HepG2 (cell line): Measurements from ENCODE around the gene LYSMD1. TPM values are rescaled to one million over a fixed set of nuclear protein-coding genes. Genes with fewer than 3 reads are reported as not detected.

Experiments used
- ATAC-seq: fragments of 200-7000 bp; cut with Tn5 transposase; 3 replicates; pipeline ENCODE4 v1.9.1; 2020; ENCODE audit warnings: mild to moderate bottlenecking, moderate library complexity
- BruUV-seq: library from RNA; stranded (reverse); fragments of 400-500 nt; replicated peaks from 2 replicates; lab custom pipeline; 2021; lab: Mats Ljungman, UMichigan
- CTCF ChIA-PET: fragments of 300-600 bp; formaldehyde crosslinking; extraction: SDS; loops from one replicate; lab custom pipeline; 2021; ENCODE audit warnings: low total read pairs, inconsistent platforms, low intra/inter-chr PET ratio; lab: Yijun Ruan, JAX
- POLR2A ChIA-PET: fragments of 350-600 bp; sonication (Branson Sonifier 250); formaldehyde crosslinking; loops from one replicate; lab custom pipeline; 2020; ENCODE audit warnings: antibody characterized with exemption, inconsistent platforms; lab: Yijun Ruan, JAX
- DNase-seq: peaks from one replicate; pipeline ENCODE4 v3.0.0-alpha.2; 2015; ENCODE audit warnings: low spot score
- FAIRE-seq: peaks from 3 replicates; lab custom pipeline; 2011; peaks lifted over from hg19 to GRCh38; lab: Jason Lieb, UNC
- H2AFZ ChIP-seq: one replicate; pipeline ENCODE4 v1.6.1; 2011; ENCODE audit warnings: low read length, inconsistent platforms
- H3K27ac ChIP-seq: fragments of 300-600 bp; 3 replicates; pipeline ENCODE4 v1.8.0; 2011; ENCODE audit warnings: mixed run types, mild to moderate bottlenecking, mixed read lengths, low read length, inconsistent platforms; ENCODE audit not compliant: insufficient read depth; ENCODE audit errors: extremely low read length
- H3K27me3 ChIP-seq, 2 experiments: fragments of 200-600 bp in 1 of 2; 2 replicates in 1 of 2; 3 replicates in 1 of 2; pipeline versions ENCODE4 v1.6.0 to v1.8.0; 2011; ENCODE audit warnings: low read length in 2 of 2, mild to moderate bottlenecking in 2 of 2, moderate library complexity in 2 of 2, inconsistent platforms in 1 of 2; ENCODE audit not compliant: insufficient read depth in 2 of 2, control insufficient read depth in 1 of 2
- H3K36me3 ChIP-seq, 2 experiments: fragments of 200-600 bp in 1 of 2; replicated peaks in 1 of 2; 2 replicates in 1 of 2; 3 replicates in 1 of 2; pipeline versions ENCODE4 v1.5.1 to v1.8.0; 2011; ENCODE audit warnings: low read length in 2 of 2, inconsistent platforms in 1 of 2; ENCODE audit not compliant: insufficient read depth in 2 of 2, control insufficient read depth in 1 of 2
- H3K4me1 ChIP-seq: 2 replicates; pipeline ENCODE4 v1.5.1; 2012; ENCODE audit warnings: low read length, inconsistent platforms; ENCODE audit not compliant: insufficient read depth
- H3K4me2 ChIP-seq: 2 replicates; pipeline ENCODE4 v1.6.0; 2011; ENCODE audit warnings: low read depth, low read length, inconsistent platforms
- H3K4me3 ChIP-seq, 3 experiments: fragments of 200-600 bp in 1 of 3; sonication (generic), shearing (Covaris generic) in 1 of 3; replicated peaks in 1 of 3; 2 replicates each; pipeline ENCODE4 v1.5.1; 2011 to 2016; ENCODE audit warnings: low read length in 3 of 3, inconsistent platforms in 2 of 3, low read depth in 2 of 3, mild to moderate bottlenecking in 2 of 3, control low read depth in 1 of 3, mixed read lengths in 1 of 3; ENCODE audit not compliant: insufficient read depth in 1 of 3
- H3K79me2 ChIP-seq: one replicate; pipeline ENCODE4 v1.6.1; 2011; ENCODE audit warnings: low read length, inconsistent platforms; ENCODE audit not compliant: insufficient read depth
- H3K9ac ChIP-seq: 2 replicates; pipeline ENCODE4 v1.6.0; 2011; ENCODE audit warnings: mild to moderate bottlenecking, low read depth, low read length, inconsistent platforms; ENCODE audit not compliant: insufficient read depth
- H3K9me3 ChIP-seq: 2 replicates; pipeline ENCODE4 v1.5.1; 2012; ENCODE audit warnings: mild to moderate bottlenecking, low read length
- H4K20me1 ChIP-seq: 2 replicates; pipeline ENCODE4 v1.6.0; 2011; ENCODE audit warnings: inconsistent platforms, mild to moderate bottlenecking, low read length, moderate library complexity; ENCODE audit not compliant: insufficient read depth
- ATF7 ChIP-seq, 2 experiments: fragments of 450-650 bp in 1 of 2; sonication (generic) in 1 of 2; formaldehyde crosslinking in 1 of 2; IDR thresholded peaks; 2 replicates each; pipeline versions ENCODE4 v1.4.0 to v1.6.1; 2016 to 2020; ENCODE audit warnings: antibody characterized with exemption in 1 of 2, mild to moderate bottlenecking in 1 of 2, missing genetic modification reagents in 1 of 2
- CHD4 ChIP-seq: fragments of 200-600 bp; sonication (generic); IDR thresholded peaks from 2 replicates; pipeline ENCODE4 v1.7.0; 2017; ENCODE audit warnings: mild to moderate bottlenecking, low read length, borderline replicate concordance
- FOXP1 ChIP-seq, 2 experiments: fragments of 450-650 bp in 1 of 2; IDR thresholded peaks; 2 replicates each; pipeline ENCODE4 v1.6.1; 2017 to 2018; ENCODE audit warnings: antibody characterized with exemption in 1 of 2
- HBP1 ChIP-seq: IDR thresholded peaks from 2 replicates; pipeline ENCODE4 v1.6.1; 2016; ENCODE audit warnings: low read depth, control low read depth
- HES4 ChIP-seq: sonication (generic); formaldehyde crosslinking; IDR thresholded peaks from 2 replicates; pipeline ENCODE4 v1.9.0; 2021; ENCODE audit warnings: mild to moderate bottlenecking, missing genetic modification reagents, borderline replicate concordance
- KMT2A ChIP-seq: sonication (generic); formaldehyde crosslinking; IDR thresholded peaks from 2 replicates; pipeline ENCODE4 v1.4.0; 2020; ENCODE audit warnings: missing genetic modification reagents
- MLXIP ChIP-seq: sonication (generic); formaldehyde crosslinking; IDR thresholded peaks from 2 replicates; pipeline ENCODE4 v1.9.0; 2021; ENCODE audit warnings: missing genetic modification reagents, borderline replicate concordance
- MYPOP ChIP-seq: sonication (generic); formaldehyde crosslinking; IDR thresholded peaks from 2 replicates; pipeline ENCODE4 v1.8.1; 2023; ENCODE audit warnings: mild to moderate bottlenecking, moderate library complexity, missing genetic modification reagents
- SAFB2 ChIP-seq: sonication (generic); formaldehyde crosslinking; IDR thresholded peaks from 2 replicates; pipeline ENCODE4 v1.5.1; 2020; ENCODE audit warnings: missing genetic modification reagents, low read depth, mild to moderate bottlenecking, borderline replicate concordance
- ZBTB7B ChIP-seq: sonication (generic); formaldehyde crosslinking; IDR thresholded peaks from 2 replicates; pipeline ENCODE4 v1.4.0; 2020; ENCODE audit warnings: missing genetic modification reagents
- ZNF629 ChIP-seq: sonication (generic); formaldehyde crosslinking; conservative IDR thresholded peaks from 2 replicates; pipeline ENCODE4 v1.5.0; 2020; ENCODE audit warnings: missing genetic modification reagents
- ZNF720 ChIP-seq: sonication (generic); formaldehyde crosslinking; IDR thresholded peaks from 2 replicates; pipeline ENCODE4 v1.4.0; 2020; ENCODE audit warnings: missing genetic modification reagents
- WGBS: methylation state at CpG from one replicate; pipeline ENCODE4 v1.1.6; 2017; ENCODE audit warnings: low lambda C conversion rate; 5-methylcytosine and 5-hydroxymethylcytosine counted together
- in situ Hi-C: cut with HindIII; loops from 2 replicates; pipeline ENCODE4 v1.10.0; 2017; ENCODE audit warnings: low pct_unique_long_range_greater_than_20kb; ENCODE audit not compliant: extremely low pct_ligation_motif_present
- intact Hi-C: fragments of 100-400 bp; cut with micrococcal nuclease; formaldehyde crosslinking; loops from one replicate; pipeline ENCODE4 v1.10.0; 2022; ENCODE audit not compliant: unreplicated experiment
- polyA plus RNA-seq, 8 experiments: library from polyadenylated mRNA; depleted of rRNA in 3 of 8; stranded (reverse) in 7 of 8; unstranded in 1 of 8; fragments of >200 nt; fragmentation: Illumina TruSeq in 4 of 8; extraction: Trizol in 4 of 8; gene quantifications; 2 replicates each; pipeline versions ENCODE4 v1.2.1 to v1.2.3, GENCODE V29; 2011 to 2016; ENCODE audit warnings: low read depth in 4 of 8, missing spikeins in 1 of 8, mixed read lengths in 1 of 8; ENCODE audit not compliant: insufficient read depth in 1 of 8
- total RNA-seq, 5 experiments: library from RNA; depleted of rRNA; stranded (reverse); fragments of >200 nt; fragmentation: Illumina TruSeq; extraction: Trizol; gene quantifications; 2 replicates each; pipeline ENCODE4 v1.2.3, GENCODE V29; 2016; ENCODE audit warnings: low read depth in 1 of 5
- TF ChIP-seq, protein P1 (sequence below): IDR thresholded peaks from 2 replicates; pipeline ENCODE4 v1.6.1; 2016

LYSMD1 gene
- total and polyA plus RNA-seq, 2 of the 13 experiments (the other 11 are each of a cell fraction or from before 2014, with no cell fraction given): 3.8 to 4.8 TPM

GRCh38 chr1:151193304-151193703, 27.6 kb upstream of the LYSMD1 start:
- no peak overlapping the region for H3K27ac ChIP-seq
- BruUV-seq: no TSS peak
- H3K4me3 ChIP-seq: no peak overlapping the region
- H4K20me1 ChIP-seq: no peaks in the 10 kb centered on the region
- POLR2A ChIA-PET: no interaction called here
- no peaks in the 10 kb centered on the region for H3K27me3 ChIP-seq
- in situ Hi-C loops: no loop called here
- no peak overlapping the region for H3K4me2 ChIP-seq
- ATAC-seq (no peak), DNase-seq (no peak), FAIRE-seq (no peak)
- peaks cover 14% of the 10 kb centered on the region for H3K79me2 ChIP-seq
- 37% methylated on average over 6 of the region's 6 CpGs for WGBS
- H3K9me3 ChIP-seq: no peaks in the 10 kb centered on the region
- intact Hi-C loops: no loop called here
- CTCF ChIA-PET: no interaction called here
- H2AFZ ChIP-seq: no peak overlapping the region
- no peak overlapping the region for H3K9ac ChIP-seq
- no peaks in the 10 kb centered on the region for H3K36me3 ChIP-seq
- H3K4me1 ChIP-seq: peaks cover 40% of the 10 kb centered on the region
- TF ChIP-seq ZNF629 (peak; percentile 73), CHD4 (0 out of 2 replicates have a peak, but pooled peaks have one; percentile 42), SAFB2 (CRISPR knock-in tag) (no peak), ZNF720 (CRISPR knock-in tag) (no peak), KMT2A (CRISPR knock-in tag) (no peak)

GRCh38 chr1:151192047-151192446, 26.3 kb upstream of the LYSMD1 start:
- Histone ChIP-seq H3K27me3 (no peaks in the 10 kb centered on the region), H3K4me2 (peak overlapping the region; percentile 42; the same call in 1 of the 2 replicates), H3K4me1 (peaks cover 48% of the 10 kb centered on the region), H4K20me1 (no peaks in the 10 kb centered on the region), H3K9ac (no peak overlapping the region), H2AFZ (peak overlapping the region; percentile 36), H3K36me3 (no peaks in the 10 kb centered on the region), H3K9me3 (no peaks in the 10 kb centered on the region), H3K4me3 (no peak overlapping the region), H3K27ac (no peak overlapping the region), H3K79me2 (peaks cover 15% of the 10 kb centered on the region)
- CTCF ChIA-PET: no interaction called here
- POLR2A ChIA-PET: no interaction called here
- intact Hi-C loops (no loop called here), in situ Hi-C loops (no loop called here)
- 5% methylated on average over 7 of the region's 7 CpGs for WGBS
- FAIRE-seq: no peak
- no peak for DNase-seq
- no peak for ATAC-seq
- BruUV-seq: no TSS peak
- TF ChIP-seq, protein P1, sequence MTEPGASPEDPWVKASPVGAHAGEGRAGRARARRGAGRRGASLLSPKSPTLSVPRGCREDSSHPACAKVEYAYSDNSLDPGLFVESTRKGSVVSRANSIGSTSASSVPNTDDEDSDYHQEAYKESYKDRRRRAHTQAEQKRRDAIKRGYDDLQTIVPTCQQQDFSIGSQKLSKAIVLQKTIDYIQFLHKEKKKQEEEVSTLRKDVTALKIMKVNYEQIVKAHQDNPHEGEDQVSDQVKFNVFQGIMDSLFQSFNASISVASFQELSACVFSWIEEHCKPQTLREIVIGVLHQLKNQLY: no peak
- TF ChIP-seq HBP1 (CRISPR knock-in tag) (no peak), MYPOP (CRISPR knock-in tag) (no peak), ZBTB7B (no peak), MLXIP (CRISPR knock-in tag) (no peak), HES4 (CRISPR knock-in tag) (no peak), FOXP1 (IDR thresholded peaks at IDR 0.05) (no peak), FOXP1 (CRISPR knock-in tag; IDR thresholded peaks at IDR 0.05) (peak; percentile 47; the same call in 1 of the 2 replicates), ATF7 (IDR thresholded peaks at IDR 0.05) (peak; percentile 46; the same call in 1 of the 2 replicates), ATF7 (CRISPR knock-in tag; IDR thresholded peaks at IDR 0.05) (no peak)
